A172 (cell line): Measurements from ENCODE around the gene PRSS35. TPM values are rescaled to one million over a fixed set of nuclear protein-coding genes. Genes with fewer than 3 reads are reported as not detected.
A peak's percentile ranks its signal among the peaks of the same experiment; 100 is the strongest.
"Not testable (repeated sequence)": the region's sequence is repeated elsewhere in the genome, so short reads cannot be mapped to it uniquely, and the experiment has no call there.

ENCODE experiments used
- DNase-seq: peaks from one replicate; pipeline ENCODE4 v3.0.0-alpha.2; 2015; ENCODE audit warnings: low spot score
- total RNA-seq: library from RNA; depleted of rRNA; stranded (reverse); fragments of >200 nt; shearing (Covaris generic); gene quantifications from 2 replicates; pipeline ENCODE4 v1.2.3, GENCODE V29; 2014; rRNA removed

The PRSS35 gene
- total RNA-seq, 1 experiment from 2014 or later = 0.90 TPM

GRCh38 chr6:83514866-83515466, 2.6 kb downstream of the PRSS35 start:
- DNase-seq = peak; percentile 56

- no peak for DNase-seq
These were observed 5.2 kb downstream of the PRSS35 start for GRCh38 chr6:83517500-83517899.

- DNase-seq = no peak
These were observed 6.6 kb downstream of the PRSS35 start for GRCh38 chr6:83518816-83519480.

- DNase-seq = peak; percentile 30
These were observed 23.8 kb downstream of the PRSS35 start for GRCh38 chr6:83536034-83536646.

- DNase-seq = no peak
These were observed 24.6 kb downstream of the PRSS35 start for GRCh38 chr6:83536647-83537589.

GRCh38 chr6:83539678-83540077, 27.3 kb downstream of the PRSS35 start:
- no peak for DNase-seq

- DNase-seq = no peak
These were observed 34.3 kb downstream of the PRSS35 start for GRCh38 chr6:83546636-83547035.

- not testable (repeated sequence) for DNase-seq
These were observed 38.1 kb downstream of the PRSS35 start for GRCh38 chr6:83550482-83550881.

- DNase-seq = not testable (repeated sequence)
These were observed 39.4 kb downstream of the PRSS35 start for GRCh38 chr6:83551748-83552147.

- DNase-seq = no peak
These were observed 44.5 kb downstream of the PRSS35 start for GRCh38 chr6:83556871-83557270.

- DNase-seq = no peak
These were observed 46.6 kb downstream of the PRSS35 start for GRCh38 chr6:83558975-83559374.

GRCh38 chr6:83571663-83572185, 59.4 kb downstream of the PRSS35 start:
- peak; percentile 8 for DNase-seq

GRCh38 chr6:83574783-83575182, 62.4 kb downstream of the PRSS35 start:
- DNase-seq = no peak

Other genes with a start within 250 kb of the PRSS35 start
- 23.1 and 23.3 TPM in 2 replicates for gene ME1, start 81.5 kb upstream of the PRSS35 start, total RNA-seq
- not detected in 2 replicates for gene SNAP91, start 196.6 kb downstream of the PRSS35 start, total RNA-seq